NOMO-1 treated with dmso at 0.1 percent for 144 hours (cell line): ENCODE data around the gene TLR7.

Experiments used
- DNase-seq: peaks from one replicate; lab custom pipeline; 2025; ENCODE audit not compliant: unreplicated experiment; lab: John Stamatoyannopoulos, UW

Gene TLR7

DNA sequence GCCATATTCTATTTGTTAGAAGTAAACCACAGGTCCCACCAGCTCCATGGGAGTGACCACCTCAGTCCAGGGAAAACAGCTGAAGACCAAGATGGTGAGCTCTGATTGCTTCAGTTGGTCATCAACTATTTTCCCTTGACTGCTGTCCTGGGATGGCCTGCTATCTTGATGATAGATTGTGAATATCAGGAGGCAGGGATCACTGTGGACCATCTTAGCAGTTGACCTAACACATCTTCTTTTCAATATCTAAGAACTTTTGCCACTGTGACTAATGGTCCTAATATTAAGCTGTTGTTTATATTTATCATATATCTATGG is 55.7 kb downstream of the TLR7 start:
- DNase-seq: no peak

GRCh38 chrX:12929701-12930100 is 62.8 kb downstream of the TLR7 start:
- no peak for DNase-seq

- no peak for DNase-seq
These were observed 63.3 kb downstream of the TLR7 start for GRCh38 chrX:12930150-12930549.

GRCh38 chrX:12932244-12932643 is 65.4 kb downstream of the TLR7 start:
- no peak for DNase-seq

- no peak for DNase-seq
These were observed 68.0 kb downstream of the TLR7 start for GRCh38 chrX:12934850-12935249.

GRCh38 chrX:12936947-12937346 is 70.1 kb downstream of the TLR7 start:
- no peak for DNase-seq
